ENCODE data around the gene CSH2. TPM values are rescaled to one million over a fixed set of nuclear protein-coding genes. Genes with fewer than 3 reads are reported as not detected.
"Not testable (repeated sequence)": the region's sequence is repeated elsewhere in the genome, so short reads cannot be mapped to it uniquely, and the experiment has no call there.

CSH2 gene
- total RNA-seq, 4 donors from 2014 or later = not detected

GRCh38 chr17:63917646-63918045, 44.2 kb upstream of the CSH2 start:
- TF ChIP-seq POLR2A (IDR thresholded peaks at IDR 0.05) = no peak
- TF ChIP-seq CTCF (IDR thresholded peaks at IDR 0.05) = no peak
- Histone ChIP-seq H3K4me1 (peaks cover 0 to 5% (median 0%) of the 10 kb centered on the region in 3 donors), H3K4me3 (no peak overlapping the region), H3K27ac (no peak overlapping the region), H3K36me3 (no peaks in the 10 kb centered on the region), H3K9me3 (no peaks in the 10 kb centered on the region), H3K27me3 (peaks cover 0 to 14% (median 0%) of the 10 kb centered on the region in 4 donors)
- intact Hi-C loops (cut with DNase I) = loop anchor here (10.0 kb wide), 1 partner anchor 217 kb away; the partner anchor contains the start of gene ERN1
- WGBS, 2 donors = 41 to 68% methylated on average over 3 to 13 of the region's 13 CpGs
- no peak for DNase-seq

- not testable (repeated sequence) for DNase-seq, H3K4me1 ChIP-seq, H3K36me3 ChIP-seq, H3K9me3 ChIP-seq, H3K27ac ChIP-seq, H3K4me3 ChIP-seq
- peaks cover 0 to 14% (median 0%) of the 10 kb centered on the region in 4 donors for H3K27me3 ChIP-seq
- intact Hi-C loops (cut with DNase I) = loop anchor here (10.0 kb wide), 1 partner anchor 218 kb away; the partner anchor contains the start of gene ERN1
- 88 to 90% methylated on average over 8 of the region's 11 CpGs for WGBS, 2 donors
Observed at GRCh38 chr17:63917206-63917605, 43.7 kb upstream of the CSH2 start.

GRCh38 chr17:63916566-63917185, 43.2 kb upstream of the CSH2 start:
- no peak for DNase-seq
- 77 to 80% methylated on average over 10 to 12 of the region's 12 CpGs for WGBS, 2 donors

GRCh38 chr17:63915753-63916152, 42.3 kb upstream of the CSH2 start:
- intact Hi-C loops (cut with DNase I) = loop anchor here (10.0 kb wide), 1 partner anchor 219 kb away; the partner anchor contains the start of gene ERN1
- not testable (repeated sequence) for DNase-seq, H3K36me3 ChIP-seq, H3K27ac ChIP-seq, H3K4me1 ChIP-seq, H3K9me3 ChIP-seq, H3K4me3 ChIP-seq
- peaks cover 0 to 28% (median 0%) of the 10 kb centered on the region in 4 donors for H3K27me3 ChIP-seq
- WGBS, 2 donors = 76 to 84% methylated on average over 9 to 10 of the region's 10 CpGs

More at GRCh38 chr17:63916566-63917185, 43.2 kb upstream of the CSH2 start:
- Histone ChIP-seq H3K36me3 (no peaks in the 10 kb centered on the region), H3K27me3 (peaks cover 0 to 19% (median 0%) of the 10 kb centered on the region in 4 donors), H3K9me3 (no peaks in the 10 kb centered on the region), H3K27ac (no peak overlapping the region), H3K4me3 (no peak overlapping the region), H3K4me1 (peaks cover 0 to 5% (median 0%) of the 10 kb centered on the region in 3 donors)
- intact Hi-C loops (cut with DNase I) = loop anchor here (10.0 kb wide), 1 partner anchor 218 kb away; the partner anchor contains the start of gene ERN1
- TF ChIP-seq POLR2A (IDR thresholded peaks at IDR 0.05) (no peak), CTCF (IDR thresholded peaks at IDR 0.05) (no peak)

- TF ChIP-seq POLR2A (IDR thresholded peaks at IDR 0.05) (no peak), CTCF (IDR thresholded peaks at IDR 0.05) (no peak)
- Histone ChIP-seq H3K27me3 (peaks cover 0 to 40% (median 0%) of the 10 kb centered on the region in 4 donors), H3K9me3 (no peaks in the 10 kb centered on the region), H3K4me1 (peaks cover 0 to 4% (median 0%) of the 10 kb centered on the region in 3 donors), H3K27ac (no peak overlapping the region), H3K36me3 (no peaks in the 10 kb centered on the region), H3K4me3 (no peak overlapping the region)
- intact Hi-C loops (cut with DNase I) = loop anchor here (10.0 kb wide), 1 partner anchor 220 kb away; the partner anchor contains the start of gene ERN1
- WGBS, 2 donors = 86 to 90% methylated on average over 2 to 6 of the region's 7 CpGs
- DNase-seq = no peak
Observed at GRCh38 chr17:63914471-63914870, 41.0 kb upstream of the CSH2 start.

GRCh38 chr17:63911657-63912100, 38.2 kb upstream of the CSH2 start:
- 55 to 80% methylated on average over 4 to 5 of the region's 8 CpGs for WGBS, 2 donors

More at GRCh38 chr17:63911657-63912100, 38.2 kb upstream of the CSH2 start:
- no peak overlapping the region for H3K4me3 ChIP-seq
- TF ChIP-seq CTCF (IDR thresholded peaks at IDR 0.05) (peak; percentile 49 to 91 (median 62)), POLR2A (IDR thresholded peaks at IDR 0.05) (no peak)
- no peaks in the 10 kb centered on the region for H3K4me1 ChIP-seq
- H3K9me3 ChIP-seq = no peaks in the 10 kb centered on the region
- H3K36me3 ChIP-seq = no peaks in the 10 kb centered on the region
- intact Hi-C loops (cut with DNase I) = loop anchor here (10.0 kb wide), 1 partner anchor 223 kb away; the partner anchor contains the start of gene ERN1
- H3K27ac ChIP-seq = no peak overlapping the region
- peaks cover 0 to 26% (median 0%) of the 10 kb centered on the region in 4 donors for H3K27me3 ChIP-seq
- no peak for DNase-seq
